ENCODE measurements around the gene PLCB1.
"Not testable (repeated sequence)": the region's sequence is repeated elsewhere in the genome, so short reads cannot be mapped to it uniquely, and the experiment has no call there.

The PLCB1 gene

DNA sequence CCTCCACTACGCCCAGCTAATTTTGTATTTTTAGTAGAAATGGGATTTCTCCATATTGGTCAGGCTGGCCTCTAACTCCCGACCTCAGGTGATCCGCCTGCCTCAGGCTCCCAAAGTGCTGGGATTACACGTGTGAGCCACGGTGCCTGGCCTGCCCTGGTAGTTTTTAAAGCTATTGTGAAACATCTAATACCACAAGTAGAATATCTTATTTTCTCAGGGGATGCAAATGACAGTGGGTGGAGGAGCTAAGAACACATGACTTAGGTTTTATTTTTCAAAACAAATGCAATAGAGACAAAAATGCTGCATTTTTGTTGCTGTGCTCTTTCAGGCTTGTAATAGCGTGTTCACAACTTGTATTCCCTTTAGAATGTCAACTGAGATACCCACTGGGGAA is 671.9 kb downstream of the PLCB1 start:
- Histone ChIP-seq H3K27ac (no peak overlapping the region), H3K4me3 (no peak overlapping the region)

GRCh38 chr20:8805737-8806442 is 673.8 kb downstream of the PLCB1 start:
- Histone ChIP-seq H3K4me3 (no peak overlapping the region), H3K27ac (no peak overlapping the region)

GRCh38 chr20:8807480-8808201 is 675.6 kb downstream of the PLCB1 start:
- Histone ChIP-seq H3K4me3 (no peak overlapping the region), H3K27ac (no peak overlapping the region)

DNA sequence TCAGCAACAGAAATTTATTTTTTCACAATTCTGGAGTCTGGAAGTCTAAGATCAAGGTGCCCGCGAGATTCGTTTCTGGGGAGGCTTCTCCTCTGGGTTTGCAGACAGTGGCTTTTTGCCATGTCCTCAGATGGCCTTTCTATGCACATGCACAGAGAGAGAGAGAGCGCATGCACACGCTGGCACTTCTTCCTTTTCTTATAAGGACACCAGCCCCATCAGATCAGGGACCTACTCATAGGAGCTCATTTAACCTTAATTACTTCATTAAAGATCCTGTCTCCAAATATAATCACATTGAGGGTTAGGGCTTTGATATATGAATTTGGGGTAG is 676.1 kb downstream of the PLCB1 start:
- H3K27ac ChIP-seq, result no peak overlapping the region

GRCh38 chr20:8809107-8809953 is 677.3 kb downstream of the PLCB1 start:
- Histone ChIP-seq H3K4me3 (no peak overlapping the region), H3K27ac (no peak overlapping the region)

More for the DNA sequence above, 676.1 kb downstream of the PLCB1 start:
- no peak overlapping the region for H3K4me3 ChIP-seq

- H3K4me3 ChIP-seq, result no peak overlapping the region
- H3K27ac ChIP-seq, result peak overlapping the region in 5 of 21 experiments; percentile 3 to 47 (median 24)
Observed at GRCh38 chr20:8811801-8812594, 679.9 kb downstream of the PLCB1 start.

- peak overlapping the region in 2 of 21 experiments; percentile 3 to 24 for H3K27ac ChIP-seq
- no peak overlapping the region for H3K4me3 ChIP-seq
Observed at GRCh38 chr20:8812817-8813216, 680.8 kb downstream of the PLCB1 start.

- H3K27ac ChIP-seq, result no peak overlapping the region
Observed at GRCh38 chr20:8815208-8815607, 683.1 kb downstream of the PLCB1 start.

GRCh38 chr20:8829256-8829655 is 697.2 kb downstream of the PLCB1 start:
- no peak overlapping the region for H3K4me3 ChIP-seq
- no peak overlapping the region for H3K27ac ChIP-seq

More at GRCh38 chr20:8815208-8815607, 683.1 kb downstream of the PLCB1 start:
- H3K4me3 ChIP-seq, result no peak overlapping the region

DNA sequence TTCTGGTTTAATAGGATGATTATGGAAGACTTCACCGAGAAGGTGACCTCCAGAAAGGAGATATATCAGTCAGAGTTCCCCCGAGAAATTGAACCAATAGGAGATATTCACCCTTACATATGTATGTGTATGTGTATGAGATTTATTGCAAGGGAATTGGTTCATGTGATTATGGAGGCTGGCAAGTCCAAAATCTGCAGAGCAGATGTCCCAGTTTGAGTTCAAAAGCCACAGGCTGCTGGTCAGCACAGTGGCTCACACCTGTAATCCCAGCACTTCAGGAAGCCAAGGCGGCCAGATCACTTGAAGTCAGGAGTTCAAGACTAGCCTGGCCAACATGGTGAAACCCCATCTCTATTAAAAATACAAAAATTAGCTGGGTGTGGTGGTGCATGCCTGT is 702.2 kb downstream of the PLCB1 start:
- not testable (repeated sequence) for H3K27ac ChIP-seq, H3K4me3 ChIP-seq

- Histone ChIP-seq H3K27ac (no peak overlapping the region), H3K4me3 (no peak overlapping the region)
Observed at GRCh38 chr20:8834851-8835250, 702.8 kb downstream of the PLCB1 start.

DNA sequence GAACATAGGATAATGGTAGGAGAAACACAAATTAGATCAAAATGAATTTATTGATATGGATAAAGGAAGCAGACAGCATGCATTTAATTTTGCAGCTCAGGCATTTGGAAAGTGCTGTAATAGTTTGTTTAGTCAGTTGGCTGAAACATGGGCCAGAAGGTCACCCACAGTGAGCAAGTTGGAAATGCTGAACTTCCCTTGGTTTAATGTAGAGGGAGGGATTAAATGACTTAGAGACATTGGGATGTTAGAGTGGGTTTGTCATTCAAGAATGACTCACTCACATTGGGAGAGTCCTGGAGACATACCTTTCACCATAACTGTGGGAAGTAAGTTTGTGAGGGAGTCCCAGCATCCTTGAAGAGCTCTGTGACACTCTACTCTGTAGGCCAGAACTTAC is 705.3 kb downstream of the PLCB1 start:
- Histone ChIP-seq H3K27ac (no peak overlapping the region), H3K4me3 (no peak overlapping the region)

DNA sequence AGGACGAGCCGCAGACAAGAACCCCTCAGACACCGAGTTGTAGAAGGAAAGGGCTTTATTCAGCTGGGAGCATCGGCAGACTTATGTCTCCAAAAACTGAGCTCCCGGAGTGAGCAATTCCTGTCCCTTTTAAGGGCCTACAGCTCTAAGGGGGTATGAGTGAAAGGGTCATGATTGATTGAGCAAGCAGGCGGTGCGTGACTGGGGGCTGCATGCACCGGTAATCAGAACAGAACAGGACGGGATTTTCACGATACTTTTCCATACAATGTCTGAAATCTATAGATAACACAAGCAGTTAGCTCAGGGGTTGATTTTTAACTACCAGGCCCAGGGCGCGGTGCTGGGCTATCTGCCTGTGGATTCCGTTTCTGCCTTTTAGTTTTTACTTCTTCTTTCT is 710.5 kb downstream of the PLCB1 start:
- no peak overlapping the region for H3K4me3 ChIP-seq
- H3K27ac ChIP-seq, result no peak overlapping the region

GRCh38 chr20:8844179-8844578 is 712.1 kb downstream of the PLCB1 start:
- no peak overlapping the region for H3K4me3 ChIP-seq
- no peak overlapping the region for H3K27ac ChIP-seq

- Histone ChIP-seq H3K4me3 (no peak overlapping the region), H3K27ac (no peak overlapping the region)
Observed at GRCh38 chr20:8849990-8850389, 717.9 kb downstream of the PLCB1 start.

- Histone ChIP-seq H3K4me3 (no peak overlapping the region), H3K27ac (no peak overlapping the region)
Observed at GRCh38 chr20:8851446-8851845, 719.4 kb downstream of the PLCB1 start.

DNA sequence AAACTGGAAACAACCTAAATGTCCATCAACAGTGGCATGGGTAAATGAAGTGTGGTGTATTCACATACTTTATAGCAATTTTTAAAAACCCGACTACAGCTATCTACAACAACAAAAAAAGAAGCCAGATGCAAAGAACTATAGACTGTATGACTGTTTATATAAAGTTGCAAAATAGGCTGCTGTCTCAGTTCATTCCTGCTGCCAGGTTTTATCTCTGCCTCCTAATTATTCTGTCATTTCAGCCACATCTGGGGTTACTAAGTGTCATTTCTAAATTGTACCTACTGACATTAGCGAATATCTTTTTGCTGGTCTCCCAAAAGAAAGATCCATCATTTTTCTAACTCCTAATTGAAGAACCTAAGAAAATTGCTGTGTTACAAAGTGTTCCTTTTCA is 719.9 kb downstream of the PLCB1 start:
- H3K27ac ChIP-seq, H3K4me3 ChIP-seq: not testable (repeated sequence)

DNA sequence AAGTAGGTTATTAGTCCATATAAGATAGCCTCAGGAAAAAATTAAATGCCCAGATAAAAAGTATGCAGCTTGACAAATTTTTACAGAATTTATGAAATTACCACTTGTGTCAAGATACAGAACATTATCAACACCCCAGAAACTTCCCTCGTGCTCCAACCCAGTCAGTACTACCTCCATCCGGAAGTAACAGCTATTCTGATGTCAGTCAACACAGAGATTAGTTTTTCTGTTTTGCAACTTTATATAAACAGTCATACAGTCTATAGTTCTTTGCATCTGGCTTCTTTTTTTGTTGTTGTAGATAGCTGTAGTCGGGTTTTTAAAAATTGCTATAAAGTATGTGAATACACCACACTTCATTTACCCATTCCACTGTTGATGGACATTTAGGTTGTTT is 721.1 kb downstream of the PLCB1 start:
- not testable (repeated sequence) for H3K4me3 ChIP-seq, H3K27ac ChIP-seq

DNA sequence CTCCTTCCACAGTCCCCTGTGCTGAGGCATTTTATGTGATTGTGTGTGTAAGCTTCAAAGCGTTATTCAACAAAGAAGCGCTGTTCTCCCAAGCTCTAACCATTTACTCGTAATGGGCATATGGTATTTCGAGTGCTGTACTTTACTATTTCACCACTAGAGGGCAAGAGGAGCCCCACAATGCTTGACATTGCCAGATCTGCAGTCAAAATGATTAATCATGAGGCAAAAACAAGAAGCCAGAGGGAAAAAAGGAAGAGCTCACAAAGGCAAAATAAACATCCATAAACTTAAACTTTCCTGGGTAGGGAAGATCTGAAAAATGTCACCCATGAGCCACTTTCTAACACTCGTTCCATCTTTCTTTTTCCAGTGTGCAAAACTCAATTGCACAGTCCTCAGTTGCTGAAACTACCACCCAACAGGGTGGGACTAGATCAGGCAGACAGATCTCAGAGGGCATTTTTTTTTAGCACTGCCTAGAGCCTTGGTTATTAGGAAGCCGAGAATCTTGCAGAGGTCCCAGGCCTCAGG is 721.8 kb downstream of the PLCB1 start:
- peak overlapping the region in 8 of 21 experiments; percentile 26 to 63 (median 53) for H3K27ac ChIP-seq
- no peak overlapping the region for H3K4me3 ChIP-seq

- H3K27ac ChIP-seq, result peak overlapping the region in 5 of 21 experiments; percentile 26 to 63 (median 54)
- no peak overlapping the region for H3K4me3 ChIP-seq
Observed at GRCh38 chr20:8854571-8854970, 722.5 kb downstream of the PLCB1 start.
